ENCODE results near the gene SLMAP.

- TF ChIP-seq CTCF (conservative IDR thresholded peaks at IDR 0.05; ENCODE audit: low read length) (no peak), EZH2phosphoT487 (IDR thresholded peaks at IDR 0.05; ENCODE audit: borderline replicate concordance) (no peak)
Observed at GRCh38 chr3:57841818-57842217, 85.7 kb downstream of the SLMAP start.
